Skeletal muscle satellite cell (primary cell): ENCODE measurements around the gene CLDN7. TPM values are rescaled to one million over a fixed set of nuclear protein-coding genes. Genes with fewer than 3 reads are reported as not detected.
A peak's percentile ranks its signal among the peaks of the same experiment; 100 is the strongest.

ENCODE experiments used
- H3K27me3 ChIP-seq: 2 replicates; pipeline ENCODE4 v1.7.0; 2013; ENCODE audit warnings: low read length; ENCODE audit not compliant: control insufficient read depth, insufficient read depth
- H3K36me3 ChIP-seq: 2 replicates; pipeline ENCODE4 v1.7.0; 2013; ENCODE audit warnings: mild to moderate bottlenecking, control low read depth, low read length; ENCODE audit not compliant: insufficient read depth
- H3K4me1 ChIP-seq: 2 replicates; pipeline ENCODE4 v1.7.0; 2013; ENCODE audit warnings: low read length; ENCODE audit not compliant: control insufficient read depth, insufficient read depth
- H3K4me2 ChIP-seq: 2 replicates; pipeline ENCODE4 v1.7.0; 2013; ENCODE audit warnings: mild to moderate bottlenecking, low read length
- H3K4me3 ChIP-seq: 2 replicates; pipeline ENCODE4 v1.7.0; 2013; ENCODE audit warnings: low read length
- H3K9ac ChIP-seq: 2 replicates; pipeline ENCODE4 v1.7.0; 2013; ENCODE audit warnings: mild to moderate bottlenecking, low read depth, low read length, moderate library complexity
- H3K9me3 ChIP-seq: replicated peaks from 2 replicates; pipeline ENCODE4 v1.7.0; 2013; ENCODE audit warnings: mild to moderate bottlenecking, control low read depth, low read length
- total RNA-seq: library from RNA; depleted of rRNA; stranded (reverse); fragments of >200 nt; gene quantifications from 2 replicates; pipeline ENCODE4 v1.2.3, GENCODE V29; 2012; rRNA removed

CLDN7 gene, protein sequence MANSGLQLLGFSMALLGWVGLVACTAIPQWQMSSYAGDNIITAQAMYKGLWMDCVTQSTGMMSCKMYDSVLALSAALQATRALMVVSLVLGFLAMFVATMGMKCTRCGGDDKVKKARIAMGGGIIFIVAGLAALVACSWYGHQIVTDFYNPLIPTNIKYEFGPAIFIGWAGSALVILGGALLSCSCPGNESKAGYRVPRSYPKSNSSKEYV
- total RNA-seq: 0.66 and 10.9 TPM in 2 replicates

DNA sequence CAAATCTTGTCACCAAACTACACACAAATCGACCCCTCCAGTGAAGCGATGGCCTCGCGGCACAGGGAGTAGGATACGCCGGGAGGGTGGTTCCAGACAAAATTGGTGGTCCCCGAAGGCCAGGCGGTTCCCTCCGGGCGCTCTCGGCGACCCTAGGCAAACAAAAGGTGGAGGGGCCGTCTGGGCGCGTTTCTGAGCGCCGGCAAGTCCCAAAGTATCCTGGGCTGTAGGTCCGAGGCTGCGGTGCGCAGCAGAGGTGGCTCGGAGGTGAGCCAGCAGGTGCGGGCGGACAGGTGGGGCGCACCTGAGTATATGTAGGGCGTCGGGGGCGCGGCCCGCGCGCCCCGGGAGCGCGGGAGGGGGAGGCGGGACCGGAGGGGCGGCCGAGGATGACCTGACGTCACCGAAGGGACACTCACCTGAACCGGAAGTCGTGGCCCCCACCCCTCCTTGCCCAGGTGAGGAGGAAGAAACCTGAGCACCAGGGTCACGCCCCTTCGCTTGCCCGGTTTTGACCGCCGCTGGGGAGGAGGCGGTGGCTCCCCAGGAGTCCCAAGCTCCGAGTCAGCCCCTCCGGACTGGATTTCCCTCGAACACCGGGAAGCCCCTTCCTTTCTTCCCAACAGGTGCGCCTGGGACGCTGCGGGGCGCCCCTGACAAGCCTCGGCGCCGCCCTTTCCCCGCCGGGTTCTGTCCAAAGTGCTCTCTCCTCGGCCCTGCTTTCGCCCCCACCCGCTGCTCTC is at the start of gene CLDN7:
Gene CLDN7 (minus strand): TSS at position 287 of the 743 bp plus-strand sequence. CDS start 435 bp downstream, outside the sequence.
- Histone ChIP-seq H3K27me3 (no peaks in the 10 kb centered on the region), H3K9me3 (no peaks in the 10 kb centered on the region), H3K4me2 (peak within 1 kb of the TSS; percentile 86), H3K4me1 (peaks cover 56% of the 10 kb centered on the region), H3K9ac (peak within 1 kb of the TSS; percentile 67), H3K4me3 (peak within 1 kb of the TSS; percentile 59), H3K36me3 (peaks cover 14% of the 10 kb centered on the region)

DNA sequence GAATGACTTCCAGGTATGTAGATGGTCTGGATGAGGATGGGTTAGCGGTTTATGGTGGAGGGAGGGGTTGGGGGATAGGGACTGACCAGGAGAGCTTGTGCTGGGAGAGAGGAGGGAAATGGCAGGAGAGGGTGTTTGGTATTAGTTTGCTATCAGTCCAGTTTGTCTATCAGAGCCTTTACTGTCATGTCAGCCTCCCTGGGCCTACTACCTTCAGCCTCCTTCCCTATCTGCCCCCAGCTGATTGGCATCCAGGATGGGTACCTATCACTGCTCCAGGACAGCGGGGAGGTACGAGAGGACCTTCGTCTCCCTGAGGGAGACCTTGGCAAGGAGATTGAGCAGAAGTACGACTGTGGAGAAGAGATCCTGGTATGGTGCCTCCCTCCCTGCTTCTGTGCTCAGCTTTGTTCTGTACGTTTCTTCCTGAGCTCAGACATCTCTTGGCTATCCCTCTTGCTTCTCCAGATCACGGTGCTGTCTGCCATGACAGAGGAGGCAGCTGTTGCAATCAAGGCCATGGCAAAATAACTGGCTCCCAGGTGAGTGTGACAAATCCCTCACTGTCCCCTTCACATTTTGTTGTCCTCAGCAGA is 48.9 kb upstream of the CLDN7 start:
- peak overlapping the region; percentile 78 for H3K4me2 ChIP-seq
- H3K9ac ChIP-seq: no peak overlapping the region
- no peaks in the 10 kb centered on the region for H3K27me3 ChIP-seq
- H3K36me3 ChIP-seq: peaks cover 48% of the 10 kb centered on the region
- H3K4me3 ChIP-seq: no peak overlapping the region
- peaks cover 44% of the 10 kb centered on the region for H3K4me1 ChIP-seq
- no peaks in the 10 kb centered on the region for H3K9me3 ChIP-seq

DNA sequence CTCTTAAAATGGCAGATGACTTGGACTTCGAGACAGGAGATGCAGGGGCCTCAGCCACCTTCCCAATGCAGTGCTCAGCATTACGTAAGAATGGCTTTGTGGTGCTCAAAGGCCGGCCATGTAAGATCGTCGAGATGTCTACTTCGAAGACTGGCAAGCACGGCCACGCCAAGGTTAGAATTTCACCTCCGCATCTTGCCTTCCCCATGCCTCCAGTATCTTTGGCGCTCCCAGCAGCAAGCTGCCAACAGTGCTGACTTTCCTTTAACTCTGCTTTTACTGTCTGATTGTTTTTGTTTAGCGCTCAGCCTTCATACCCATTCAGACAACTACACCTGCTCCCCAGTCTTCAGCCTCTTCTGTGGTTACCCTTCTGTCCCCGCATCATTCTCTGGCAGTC is 47.4 kb upstream of the CLDN7 start:
- Histone ChIP-seq H3K9ac (peak overlapping the region; percentile 99), H3K4me1 (peaks cover 37% of the 10 kb centered on the region)

DNA sequence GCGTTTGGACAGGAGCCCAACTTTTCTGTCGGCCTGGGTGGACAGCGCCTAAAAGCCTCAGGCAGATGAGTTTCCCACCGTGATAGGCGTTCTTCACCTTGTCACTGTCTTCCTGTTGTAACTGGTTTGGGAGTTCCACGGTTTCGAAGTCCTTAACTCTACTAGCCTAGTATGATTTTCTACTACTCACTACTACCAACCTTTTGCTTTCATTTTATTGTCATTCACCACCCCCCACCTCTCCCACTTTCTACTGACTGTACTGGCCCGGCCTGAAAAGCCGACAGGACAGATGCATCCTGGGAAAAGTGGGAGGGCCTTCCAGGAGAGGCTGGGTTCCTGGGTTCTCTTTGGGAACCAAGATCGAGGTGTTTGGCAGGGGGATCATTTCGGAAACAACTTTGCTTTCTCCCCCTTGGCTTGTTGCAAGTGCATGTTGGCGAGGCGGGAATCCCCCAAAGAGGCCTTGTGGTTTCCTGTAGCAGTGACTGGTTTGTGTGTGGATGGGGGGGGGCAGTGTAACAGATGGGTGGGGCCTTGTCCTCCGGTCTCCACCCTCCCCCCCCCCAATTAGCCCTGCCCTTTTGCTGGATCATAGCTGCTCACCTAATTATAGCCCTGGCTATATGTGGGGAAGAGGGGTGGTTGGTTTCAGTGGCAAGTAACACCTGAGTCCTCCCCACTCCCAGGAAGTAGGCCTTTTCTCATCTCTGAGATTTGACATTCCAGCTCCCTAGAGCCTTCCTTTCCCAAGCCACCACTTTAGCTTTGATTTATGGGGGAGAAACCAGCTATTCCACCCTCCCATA is 46.6 kb upstream of the CLDN7 start:
- Histone ChIP-seq H3K36me3 (peaks cover 39% of the 10 kb centered on the region), H3K27me3 (no peaks in the 10 kb centered on the region), H3K4me3 (peak overlapping the region; percentile 85), H3K9ac (peak overlapping the region; percentile 99), H3K4me2 (peak overlapping the region; percentile 78), H3K4me1 (peaks cover 29% of the 10 kb centered on the region), H3K9me3 (no peaks in the 10 kb centered on the region)

More for the DNA sequence above, 47.4 kb upstream of the CLDN7 start:
- no peaks in the 10 kb centered on the region for H3K9me3 ChIP-seq
- H3K27me3 ChIP-seq: no peaks in the 10 kb centered on the region
- peak overlapping the region; percentile 85 for H3K4me3 ChIP-seq
- peaks cover 41% of the 10 kb centered on the region for H3K36me3 ChIP-seq
- peak overlapping the region; percentile 78 for H3K4me2 ChIP-seq

DNA sequence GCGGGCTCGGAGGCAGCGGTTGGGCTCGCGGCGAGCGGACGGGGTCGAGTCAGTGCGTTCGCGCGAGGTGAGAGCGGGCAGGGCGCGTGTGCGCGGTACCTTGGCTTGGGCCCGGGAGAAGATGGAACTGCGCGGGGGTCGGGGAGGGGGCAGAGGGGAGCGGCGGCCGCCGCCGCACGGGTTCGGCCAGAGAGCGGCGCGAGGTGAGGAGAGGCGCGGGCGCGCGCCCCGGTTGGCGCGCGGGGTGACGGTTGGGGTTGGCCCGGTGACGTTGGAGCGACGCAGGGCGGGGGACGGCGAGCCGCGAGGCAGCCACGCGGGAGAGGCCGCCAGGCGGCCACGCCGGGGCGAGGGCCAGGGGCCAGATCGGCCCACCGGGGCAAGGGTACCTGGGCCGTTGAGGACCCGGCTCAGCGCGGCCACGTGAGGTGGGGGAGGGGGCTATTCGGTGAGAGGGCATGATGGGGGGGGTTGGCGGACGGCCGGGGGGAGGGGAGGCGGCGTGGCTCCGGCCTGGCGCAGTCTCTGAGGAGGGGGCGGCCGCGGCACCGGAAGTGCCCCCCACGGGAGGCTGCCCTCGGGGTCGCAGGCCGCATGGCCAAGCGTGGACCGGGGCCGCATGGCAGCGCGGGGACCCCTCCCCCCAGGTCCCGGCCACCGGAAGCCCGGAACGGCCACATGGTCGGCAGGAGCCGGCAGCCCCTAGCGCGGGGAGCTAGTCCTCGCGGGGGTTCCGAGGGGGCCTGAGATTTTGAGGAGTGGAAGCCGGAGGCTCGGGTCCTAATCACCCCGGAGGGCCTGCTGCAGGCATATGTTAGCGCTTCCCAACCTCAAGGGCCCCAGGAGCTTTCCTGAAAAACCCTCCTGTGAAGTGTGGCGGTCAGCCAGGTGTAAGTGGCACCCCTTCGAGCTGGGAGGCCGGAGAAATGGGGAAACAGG is 45.7 kb upstream of the CLDN7 start:
- Histone ChIP-seq H3K9ac (peak overlapping the region; percentile 99), H3K4me2 (peak overlapping the region; percentile 78), H3K4me1 (peaks cover 20% of the 10 kb centered on the region), H3K36me3 (peaks cover 30% of the 10 kb centered on the region), H3K4me3 (peak overlapping the region; percentile 85), H3K9me3 (no peaks in the 10 kb centered on the region), H3K27me3 (no peaks in the 10 kb centered on the region)

DNA sequence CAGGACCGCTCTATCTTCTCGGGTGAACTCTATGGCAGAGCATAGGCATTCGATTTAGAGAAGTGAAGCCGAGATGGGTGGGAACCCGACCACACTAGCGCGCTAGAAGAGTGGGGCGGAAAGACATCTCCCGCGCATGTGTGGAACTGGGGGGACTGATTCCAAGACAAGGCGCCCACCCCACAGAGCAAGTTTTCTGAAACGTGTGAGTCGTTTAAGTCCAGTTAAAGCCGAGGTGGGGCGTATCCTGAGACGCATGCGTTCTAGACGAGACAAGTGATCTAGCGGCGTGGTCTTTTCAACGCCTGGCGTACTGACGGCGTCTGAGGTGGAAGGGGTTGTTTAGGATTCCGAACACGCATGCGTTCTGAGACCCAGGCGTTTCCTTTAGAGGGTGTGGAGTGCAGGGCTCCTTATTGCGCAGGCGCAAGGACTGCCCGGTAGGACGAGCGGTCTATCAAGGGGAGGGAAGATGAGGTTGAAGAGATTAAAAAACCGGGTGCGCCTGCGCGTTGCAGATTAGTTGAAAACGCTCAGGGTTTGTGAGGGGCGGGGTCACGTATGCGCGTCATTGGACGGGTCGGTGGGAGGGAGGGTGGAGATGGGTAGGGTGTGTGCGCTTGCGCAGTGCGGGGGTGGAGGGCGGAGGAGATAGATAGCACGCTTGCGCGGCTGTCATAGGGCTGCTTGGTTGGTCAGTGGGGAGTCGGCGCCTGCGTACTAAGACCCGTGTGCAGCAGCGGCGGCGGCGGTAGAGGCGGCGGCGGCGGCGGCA is 44.8 kb upstream of the CLDN7 start, which contains the start of gene EIF5A:
Gene EIF5A (plus strand): TSS at position 718 of the 775 bp plus-strand sequence. CDS start 2,008 bp downstream, outside the sequence.
- Histone ChIP-seq H3K9ac (peak within 1 kb of the TSS; percentile 99), H3K36me3 (peaks cover 22% of the 10 kb centered on the region), H3K4me1 (peaks cover 18% of the 10 kb centered on the region), H3K9me3 (no peaks in the 10 kb centered on the region), H3K27me3 (no peaks in the 10 kb centered on the region), H3K4me2 (peak within 1 kb of the TSS; percentile 83), H3K4me3 (peak within 1 kb of the TSS; percentile 85)

DNA sequence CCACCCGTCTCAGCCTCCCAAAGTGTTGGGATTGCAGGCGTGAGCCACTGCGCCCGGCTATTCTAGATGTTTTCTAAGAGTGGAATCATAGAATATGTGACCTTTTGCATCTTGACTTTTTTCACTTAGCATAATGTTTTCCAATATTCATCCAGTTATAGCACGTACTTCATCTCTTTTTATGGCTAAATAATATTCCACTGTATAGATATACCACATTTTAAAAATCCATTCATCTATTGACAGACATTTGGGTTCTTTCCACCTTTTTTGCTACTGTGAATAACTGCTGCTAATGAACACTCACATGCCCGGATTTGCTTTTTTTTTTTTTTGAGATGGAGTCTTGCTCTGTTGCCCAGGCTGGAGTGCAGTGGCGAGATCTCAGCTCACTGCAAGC is 41.9 kb upstream of the CLDN7 start:
- H3K4me1 ChIP-seq: peaks cover 1% of the 10 kb centered on the region
- no peak overlapping the region for H3K9ac ChIP-seq
- H3K9me3 ChIP-seq: no peaks in the 10 kb centered on the region
- no peak overlapping the region for H3K4me3 ChIP-seq
- H3K4me2 ChIP-seq: no peak overlapping the region
- H3K27me3 ChIP-seq: peaks cover 4% of the 10 kb centered on the region
- no peaks in the 10 kb centered on the region for H3K36me3 ChIP-seq

DNA sequence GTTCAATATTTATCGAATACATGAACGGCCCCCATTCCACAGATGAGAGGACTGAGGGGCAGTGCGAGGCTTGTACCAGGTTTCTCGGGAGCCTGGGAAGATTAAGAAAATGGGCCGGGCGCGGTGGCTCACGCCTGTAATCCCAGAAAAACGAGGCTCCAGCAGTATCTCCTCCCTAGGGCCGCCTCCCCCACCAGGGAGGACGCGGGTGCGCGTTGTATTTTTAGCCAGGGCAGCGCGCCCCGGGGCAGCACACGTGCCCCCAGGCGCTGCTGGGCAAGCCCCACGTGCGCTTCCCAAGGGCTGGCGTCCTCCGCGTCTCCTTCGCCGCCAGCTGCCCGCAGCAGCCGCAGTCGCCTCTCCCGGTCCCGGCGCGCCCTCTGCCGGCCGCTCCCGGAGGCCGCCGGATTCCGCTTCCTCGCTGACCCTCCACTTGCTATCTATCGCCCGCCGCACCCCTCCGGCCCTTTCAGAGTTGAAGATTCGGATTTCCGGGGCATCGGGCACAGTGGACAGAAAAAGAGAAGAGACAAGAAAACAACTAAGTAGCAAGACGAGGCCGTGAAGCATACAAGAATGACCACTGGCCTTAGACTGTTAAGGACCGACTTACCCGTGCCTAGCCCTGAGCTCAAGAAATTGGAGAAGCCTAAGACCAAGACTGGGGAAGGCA is 34.0 kb upstream of the CLDN7 start:
- peak overlapping the region; percentile 64 for H3K4me3 ChIP-seq
- H3K36me3 ChIP-seq: no peaks in the 10 kb centered on the region
- no peaks in the 10 kb centered on the region for H3K9me3 ChIP-seq
- peak overlapping the region; percentile 31 for H3K9ac ChIP-seq
- peaks cover 10% of the 10 kb centered on the region for H3K4me1 ChIP-seq
- peak overlapping the region; percentile 82 for H3K4me2 ChIP-seq
- peaks cover 30% of the 10 kb centered on the region for H3K27me3 ChIP-seq

DNA sequence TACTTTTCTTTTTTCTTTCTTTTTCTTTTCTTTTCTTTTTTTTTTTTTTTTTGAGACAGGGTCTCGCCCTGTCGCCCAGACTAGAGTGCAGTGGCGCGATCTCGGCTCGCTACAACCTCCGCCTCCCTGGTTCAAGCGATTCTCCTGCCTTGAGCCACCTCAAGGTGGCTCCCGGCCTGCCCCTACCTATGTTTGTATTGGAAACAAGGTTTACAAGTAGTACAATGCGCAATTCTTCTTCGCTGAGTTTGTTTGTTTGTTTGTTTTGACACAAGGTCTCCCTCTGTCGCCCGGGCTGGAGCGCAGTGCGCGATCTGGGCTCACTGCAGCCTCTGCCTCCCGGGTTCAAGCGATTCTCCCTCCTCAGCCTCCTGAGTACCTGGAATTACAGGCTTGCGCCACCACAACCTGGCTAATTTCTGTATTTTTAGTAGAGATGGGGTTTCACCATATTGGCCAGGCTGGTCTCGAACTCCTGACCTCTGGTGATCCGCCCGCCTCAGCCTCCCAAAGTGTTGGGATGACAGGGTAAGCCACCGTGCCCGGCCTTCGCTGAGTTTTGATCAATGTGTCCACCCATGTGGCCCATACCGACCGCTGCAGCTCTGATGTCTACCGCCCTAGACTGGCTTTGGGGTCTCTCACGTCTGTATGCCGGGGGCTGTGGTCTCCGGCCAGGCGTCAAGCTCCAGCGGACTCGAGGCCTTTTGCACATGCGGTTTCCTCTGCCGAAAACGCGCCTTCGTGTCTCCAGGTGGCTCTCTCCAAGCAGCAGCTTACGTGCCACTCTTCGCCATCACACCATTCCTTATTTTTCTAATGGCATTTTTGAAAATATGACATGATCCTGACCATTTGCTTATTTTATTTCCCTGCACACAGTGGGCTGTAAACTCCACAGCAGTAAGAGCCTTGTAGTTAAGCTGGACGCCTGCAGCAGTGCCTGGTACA is 33.2 kb upstream of the CLDN7 start:
- H3K36me3 ChIP-seq: no peaks in the 10 kb centered on the region
- H3K9me3 ChIP-seq: no peaks in the 10 kb centered on the region
- peak overlapping the region; percentile 80 for H3K4me2 ChIP-seq
- peaks cover 10% of the 10 kb centered on the region for H3K4me1 ChIP-seq
- no peak overlapping the region for H3K9ac ChIP-seq
- peak overlapping the region; percentile 64 for H3K4me3 ChIP-seq
- H3K27me3 ChIP-seq: peaks cover 38% of the 10 kb centered on the region
